ENCODE data around the gene BLTP2.

Gene BLTP2

GRCh38 chr17:28599311-28600184 is 45.4 kb downstream of the BLTP2 start:
- peak overlapping the region; percentile 91 for H3K27ac ChIP-seq (ENCODE audit: low read depth, low read length)
- peaks cover 7% of the 10 kb centered on the region for H3K4me1 ChIP-seq (ENCODE audit: control insufficient read depth, insufficient read depth, low read length, unreplicated experiment)
- H3K79me2 ChIP-seq (ENCODE audit: control insufficient read depth, insufficient read depth, low read length, unreplicated experiment) = peaks cover 16% of the 10 kb centered on the region
- H3K4me3 ChIP-seq (ENCODE audit: low read depth, low read length) = peak overlapping the region; percentile 95
- H2AFZ ChIP-seq (ENCODE audit: low read length, unreplicated experiment) = peak overlapping the region; percentile 69
- no peaks in the 10 kb centered on the region for H3K36me3 ChIP-seq (ENCODE audit: insufficient read depth, low read length)
- H3K27me3 ChIP-seq (ENCODE audit: insufficient read depth, low read length) = no peaks in the 10 kb centered on the region

- Histone ChIP-seq H3K4me1 (ENCODE audit: control insufficient read depth, insufficient read depth, low read length, unreplicated experiment) (peaks cover 7% of the 10 kb centered on the region), H2AFZ (ENCODE audit: low read length, unreplicated experiment) (peak within 1 kb of the TSS; percentile 94), H3K27me3 (ENCODE audit: insufficient read depth, low read length) (no peaks in the 10 kb centered on the region), H3K27ac (ENCODE audit: low read depth, low read length) (peak within 1 kb of the TSS; percentile 91), H3K79me2 (ENCODE audit: control insufficient read depth, insufficient read depth, low read length, unreplicated experiment) (peaks cover 16% of the 10 kb centered on the region), H3K4me3 (ENCODE audit: low read depth, low read length) (peak within 1 kb of the TSS; percentile 95), H3K36me3 (ENCODE audit: insufficient read depth, low read length) (no peaks in the 10 kb centered on the region)
These were observed 46.1 kb downstream of the BLTP2 start, which contains the start of gene SPAG5 for GRCh38 chr17:28598799-28599310. TSS of gene SPAG5 (minus strand) at chr17:28599025. CDS start at chr17:28598946, 79 bp downstream.

DNA sequence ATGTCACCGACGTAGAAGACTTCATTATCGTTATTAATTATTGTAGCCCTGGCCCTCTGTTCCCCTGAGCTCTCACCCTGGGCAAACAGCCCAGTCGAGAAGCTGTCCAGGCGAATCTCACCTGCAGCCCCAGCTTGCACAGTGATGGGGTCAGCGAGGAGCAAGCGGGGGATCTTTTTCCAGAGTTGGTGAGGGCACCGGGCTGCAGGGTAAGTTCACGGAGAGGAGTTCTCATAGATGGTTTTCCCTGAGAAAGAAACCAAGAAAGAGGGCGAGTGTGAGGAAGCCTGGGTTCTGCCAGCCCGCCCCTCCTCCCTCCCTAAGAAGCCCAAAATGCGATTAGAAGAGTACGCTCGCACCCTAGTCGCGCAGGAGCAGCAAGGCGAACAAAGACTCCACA is 46.6 kb downstream of the BLTP2 start:
- peak overlapping the region; percentile 94 for H2AFZ ChIP-seq (ENCODE audit: low read length, unreplicated experiment)

GRCh38 chr17:28597606-28598383 is 47.2 kb downstream of the BLTP2 start:
- Histone ChIP-seq H3K27ac (ENCODE audit: low read depth, low read length) (no peak overlapping the region), H2AFZ (ENCODE audit: low read length, unreplicated experiment) (peak overlapping the region; percentile 94), H3K4me3 (ENCODE audit: low read depth, low read length) (peak overlapping the region; percentile 95), H3K36me3 (ENCODE audit: insufficient read depth, low read length) (peaks cover 6% of the 10 kb centered on the region; the same call in 1 of the 2 replicates), H3K27me3 (ENCODE audit: insufficient read depth, low read length) (no peaks in the 10 kb centered on the region), H3K4me1 (ENCODE audit: control insufficient read depth, insufficient read depth, low read length, unreplicated experiment) (peaks cover 7% of the 10 kb centered on the region), H3K79me2 (ENCODE audit: control insufficient read depth, insufficient read depth, low read length, unreplicated experiment) (peaks cover 16% of the 10 kb centered on the region)

More for the DNA sequence above, 46.6 kb downstream of the BLTP2 start:
- H3K4me3 ChIP-seq (ENCODE audit: low read depth, low read length) = peak overlapping the region; percentile 95
- no peaks in the 10 kb centered on the region for H3K27me3 ChIP-seq (ENCODE audit: insufficient read depth, low read length)
- H3K27ac ChIP-seq (ENCODE audit: low read depth, low read length) = peak overlapping the region; percentile 91
- H3K4me1 ChIP-seq (ENCODE audit: control insufficient read depth, insufficient read depth, low read length, unreplicated experiment) = peaks cover 7% of the 10 kb centered on the region
- H3K79me2 ChIP-seq (ENCODE audit: control insufficient read depth, insufficient read depth, low read length, unreplicated experiment) = peaks cover 16% of the 10 kb centered on the region
- no peaks in the 10 kb centered on the region for H3K36me3 ChIP-seq (ENCODE audit: insufficient read depth, low read length)

Data from ACC112 (cell line).